Stomach (tissue), 4 donors: ENCODE measurements around the gene VWA7.

Experiments
- CTCF ChIP-seq, 7 experiments: fragments of 450-650 bp in 4 of 7; fragments of 200-600 bp in 3 of 7; sonication (generic) in 3 of 7; IDR thresholded peaks; one replicate each; pipeline ENCODE4 v1.5.1; 2016 to 2019; ENCODE audit warnings: antibody characterized with exemption in 7 of 7, control low read depth in 2 of 7, mild to moderate bottlenecking in 1 of 7
- POLR2AphosphoS5 ChIP-seq, 3 donors: sonication (generic); formaldehyde crosslinking; IDR thresholded peaks; one replicate each; pipeline ENCODE4 v1.6.1; 2016; ENCODE audit warnings: antibody characterized with exemption in 3 of 3

- TF ChIP-seq CTCF (IDR thresholded peaks at IDR 0.05) (no peak), POLR2AphosphoS5 (IDR thresholded peaks at IDR 0.05) (peak in 1 of 3 donors; percentile 30)
Measured at GRCh38 chr6:31794294-31794865, 17.3 kb upstream of the VWA7 start.
